ENCODE data around the gene MBTD1.

DNA sequence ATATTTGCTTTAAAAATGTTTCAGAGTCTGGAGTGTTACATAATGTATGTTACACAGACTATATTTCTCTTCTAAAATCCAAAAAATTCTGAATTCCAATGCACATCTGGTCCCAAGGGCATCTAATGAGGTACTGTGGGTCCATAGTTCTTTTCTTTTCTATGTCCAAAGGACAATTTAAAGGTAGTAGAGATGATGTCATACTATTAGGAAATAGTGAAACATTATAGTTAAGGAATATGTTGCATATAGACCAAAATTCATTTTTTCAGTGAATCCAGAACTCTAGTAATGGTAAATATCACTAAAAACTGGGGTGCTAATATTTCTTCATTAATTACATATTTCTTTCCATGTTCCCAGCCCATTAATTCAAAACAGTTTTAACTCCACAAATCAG is 70.7 kb downstream of the MBTD1 start:
- no peak for TF ChIP-seq CTCF (IDR thresholded peaks at IDR 0.05)
- TF ChIP-seq JUNB (IDR thresholded peaks at IDR 0.05), result no peak
- TF ChIP-seq FOSL2 (IDR thresholded peaks at IDR 0.05), result no peak
- TF ChIP-seq FOSL2 (CRISPR knock-in tag; IDR thresholded peaks at IDR 0.05), result no peak
- TF ChIP-seq EP300 (IDR thresholded peaks at IDR 0.05), result no peak
